CD1c-positive myeloid dendritic cell (primary cell): ENCODE measurements around the gene TGFBR1.

Source experiments
- DNase-seq: peaks from one replicate; pipeline ENCODE4 v3.0.0-alpha.2; 2016; ENCODE audit errors: extremely low spot score

The TGFBR1 gene

GRCh38 chr9:99106044-99106375 is 1.1 kb downstream of the TGFBR1 start:
- no peak for DNase-seq

- no peak for DNase-seq
Observed at GRCh38 chr9:99107421-99107820, 2.5 kb downstream of the TGFBR1 start.

DNA sequence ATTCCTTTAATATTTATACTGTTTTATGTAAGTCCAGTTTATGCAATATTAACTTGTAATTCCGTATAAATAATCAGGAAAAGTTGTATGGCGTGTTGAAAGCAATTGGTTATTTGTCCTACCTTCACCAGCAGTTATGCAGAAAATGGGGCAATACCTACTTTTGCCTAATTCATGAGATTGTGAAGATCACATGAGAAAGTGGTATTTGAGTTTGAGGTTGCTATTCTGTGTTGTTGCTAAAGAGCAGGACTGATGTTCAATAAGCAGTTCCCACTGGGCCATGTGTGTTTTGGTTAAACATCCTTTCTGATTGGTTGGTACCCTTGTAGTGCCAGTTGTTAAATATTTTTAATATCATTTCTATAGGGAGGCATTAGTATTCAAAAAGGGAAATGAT is 3.2 kb downstream of the TGFBR1 start:
- no peak for DNase-seq

GRCh38 chr9:99109522-99109921 is 4.6 kb downstream of the TGFBR1 start:
- peak; percentile 89 for DNase-seq

GRCh38 chr9:99112750-99113413 is 8.0 kb downstream of the TGFBR1 start:
- peak; percentile 37 for DNase-seq

GRCh38 chr9:99113414-99114048 is 8.6 kb downstream of the TGFBR1 start:
- DNase-seq = no peak

GRCh38 chr9:99114049-99114440 is 9.1 kb downstream of the TGFBR1 start:
- DNase-seq = no peak

GRCh38 chr9:99114846-99115500 is 10.1 kb downstream of the TGFBR1 start:
- DNase-seq = no peak

DNA sequence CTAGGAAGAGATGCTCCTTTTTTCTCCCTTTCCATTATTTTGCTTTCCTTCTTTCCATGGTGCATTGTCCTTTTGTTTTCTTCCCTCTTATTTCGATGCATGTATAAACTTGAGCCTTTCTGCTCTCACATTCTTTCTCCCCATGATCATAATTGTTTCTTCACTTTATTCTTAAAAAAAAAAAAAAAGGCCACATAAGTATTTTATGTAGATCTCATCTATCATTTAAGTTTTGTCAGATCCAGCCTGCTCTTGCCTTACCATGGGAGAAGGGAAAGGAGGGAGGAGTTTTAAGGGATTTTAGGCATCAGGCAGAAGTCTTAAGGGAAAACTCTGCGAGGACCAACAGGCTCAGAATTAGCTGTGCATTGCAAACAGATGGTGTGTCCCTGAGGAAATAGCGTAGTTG is 11.1 kb downstream of the TGFBR1 start:
- no peak for DNase-seq

GRCh38 chr9:99118782-99119466 is 14.0 kb downstream of the TGFBR1 start:
- peak; percentile 65 for DNase-seq

- peak; percentile 44 for DNase-seq
Observed at GRCh38 chr9:99119976-99120655, 15.2 kb downstream of the TGFBR1 start.

DNA sequence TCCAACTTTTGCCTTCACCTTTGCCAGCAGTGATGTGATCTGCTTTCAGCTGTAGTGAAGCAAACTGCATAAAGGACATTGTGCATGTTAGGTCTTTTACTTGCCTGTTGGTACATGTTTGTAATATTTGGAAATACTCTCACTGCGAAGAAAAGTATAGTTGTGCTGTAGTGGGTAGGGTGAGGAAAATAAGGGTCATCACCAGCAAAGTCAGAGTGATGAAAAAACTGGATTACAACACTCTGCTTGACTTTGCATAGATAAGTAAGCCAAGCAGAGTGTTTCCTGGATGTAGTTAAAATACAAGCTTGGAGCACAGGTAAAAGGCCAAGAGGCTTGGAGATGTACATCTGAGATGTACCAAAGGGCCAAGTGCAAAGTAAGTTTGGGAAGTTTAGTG is 16.7 kb downstream of the TGFBR1 start:
- DNase-seq = no peak

DNA sequence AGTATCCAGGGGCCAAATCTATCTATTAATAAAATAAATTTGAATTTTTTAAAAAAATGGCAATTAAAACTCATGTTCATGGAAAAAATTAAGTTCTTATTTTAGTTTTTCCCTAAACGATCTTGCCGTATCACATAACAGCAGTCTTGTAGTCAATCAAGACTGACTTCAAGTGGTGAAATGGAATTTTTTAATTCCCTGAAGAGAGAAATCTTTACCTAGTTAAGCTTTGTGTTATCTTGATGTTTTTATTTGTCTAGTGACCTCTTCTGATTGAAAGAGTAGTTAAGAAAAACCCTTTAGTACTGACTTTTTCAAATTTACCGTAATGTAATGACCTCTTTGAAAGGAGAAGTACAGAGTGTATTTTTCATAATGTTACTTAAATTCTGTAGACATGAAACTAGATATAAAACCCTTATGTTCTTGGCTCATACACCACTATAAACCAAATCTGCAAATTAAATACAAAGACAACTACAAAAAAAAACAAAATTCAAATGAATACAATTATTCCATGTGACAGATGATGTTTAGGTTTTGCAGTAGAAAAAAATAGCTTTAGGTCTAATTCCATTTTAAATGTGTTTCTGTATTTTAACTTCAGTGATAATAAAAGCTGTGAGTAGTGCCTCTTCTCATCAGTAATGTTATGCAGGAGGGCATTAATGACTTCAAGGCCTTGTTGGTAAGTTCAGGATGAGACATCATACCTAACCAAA is 19.8 kb downstream of the TGFBR1 start:
- no peak for DNase-seq

DNA sequence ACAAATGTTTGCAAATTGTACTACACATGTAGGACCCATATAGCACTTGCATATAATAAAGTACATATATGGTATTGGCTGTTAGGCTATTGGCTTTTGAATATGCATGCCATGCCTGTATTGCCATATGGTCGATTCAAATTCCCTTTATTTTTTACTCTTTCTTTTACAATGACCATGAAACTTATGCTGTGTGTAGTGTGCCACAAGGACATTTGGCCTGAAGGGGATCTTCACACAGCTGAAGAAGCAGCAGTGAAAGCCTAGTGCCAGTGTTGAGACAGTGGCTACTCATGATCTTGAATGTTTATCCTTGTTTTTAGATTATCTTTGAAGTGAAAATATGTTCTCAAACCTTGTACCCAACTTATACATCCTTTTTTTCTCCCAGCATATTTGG is 20.5 kb downstream of the TGFBR1 start:
- no peak for DNase-seq

GRCh38 chr9:99126312-99126711 is 21.4 kb downstream of the TGFBR1 start:
- DNase-seq = no peak

- DNase-seq = no peak
Observed at GRCh38 chr9:99127356-99128132, 22.6 kb downstream of the TGFBR1 start.

DNA sequence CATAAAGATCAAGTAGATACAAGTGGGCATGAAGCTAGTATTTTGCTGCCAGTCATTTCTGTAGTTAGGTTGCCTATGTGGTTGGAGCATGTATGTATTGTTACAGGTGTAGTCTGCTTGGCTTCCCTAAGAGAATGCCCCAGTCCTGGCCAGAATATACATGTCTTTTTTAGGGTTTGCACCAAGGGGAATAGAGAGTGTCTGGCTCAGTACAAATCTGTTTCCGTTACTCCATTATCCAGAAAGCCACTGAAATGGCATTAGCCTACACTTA is 23.2 kb downstream of the TGFBR1 start:
- no peak for DNase-seq

DNA sequence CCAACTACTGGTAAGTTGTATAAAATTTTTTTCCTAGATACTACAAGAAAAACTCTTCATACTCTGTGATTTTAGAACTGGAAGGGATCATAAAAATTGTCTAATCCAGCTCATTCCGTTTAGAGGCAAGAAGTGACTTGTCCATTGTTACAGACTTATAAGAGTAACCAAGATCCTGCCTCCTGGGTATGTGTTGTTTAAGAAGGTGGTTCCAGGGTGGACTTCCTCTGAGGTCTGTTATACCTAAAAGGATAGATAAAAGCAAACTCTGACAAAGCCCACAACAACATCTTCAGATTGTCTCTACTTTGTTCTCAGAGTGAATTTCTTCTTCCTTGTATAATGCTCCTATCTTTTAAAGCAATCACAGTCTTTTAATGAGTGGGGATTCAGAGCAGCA is 24.2 kb downstream of the TGFBR1 start:
- DNase-seq = no peak

DNA sequence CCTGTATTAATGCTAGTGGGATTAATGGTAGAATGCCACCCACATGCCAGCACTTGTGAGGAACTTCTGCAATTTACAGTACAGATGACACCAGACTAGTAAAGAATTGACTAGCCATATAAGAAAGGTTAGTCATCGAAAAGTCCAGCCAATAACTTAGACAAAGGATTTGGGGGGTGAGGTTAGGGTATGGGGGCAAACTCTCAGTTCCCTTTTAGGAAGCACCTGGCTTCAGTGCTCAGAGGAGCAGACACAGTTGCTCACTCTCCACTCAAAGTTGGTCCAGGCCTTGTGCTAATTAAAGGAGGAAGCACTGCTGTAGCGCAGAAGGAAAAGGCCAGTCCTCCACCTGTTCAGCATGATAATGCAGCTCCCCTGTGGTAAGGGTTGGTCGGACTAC is 25.2 kb downstream of the TGFBR1 start:
- peak; percentile 82 for DNase-seq

GRCh38 chr9:99133145-99133544 is 28.2 kb downstream of the TGFBR1 start:
- no peak for DNase-seq

DNA sequence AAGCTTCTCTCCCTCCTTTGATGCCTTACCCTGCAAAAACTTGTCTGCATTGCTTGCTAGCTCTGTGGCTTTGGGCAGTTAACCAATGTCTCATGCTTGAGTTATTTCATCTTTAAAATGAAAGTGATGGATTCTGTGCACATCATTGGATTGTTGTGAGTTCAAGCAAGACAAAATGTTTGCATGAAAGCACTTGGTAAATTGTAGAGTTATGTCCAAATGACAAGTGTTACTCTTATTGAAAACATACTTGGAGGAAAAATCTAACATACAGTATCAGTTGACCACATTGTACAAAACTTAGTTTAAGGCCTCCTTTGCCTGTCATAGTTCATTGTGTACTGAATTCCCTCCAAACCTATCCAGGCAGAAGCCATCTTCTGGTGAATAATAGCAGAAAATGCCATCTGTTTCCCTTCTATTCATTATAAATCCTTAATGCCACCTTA is 30.0 kb downstream of the TGFBR1 start:
- DNase-seq = no peak
